WTC11 (cell line): ENCODE measurements around the gene CAMSAP1. TPM values are rescaled to one million over a fixed set of nuclear protein-coding genes. Genes with fewer than 3 reads are reported as not detected.

Source experiments
- ATAC-seq: fragments of 200-7000 bp; cut with Tn5 transposase; 2 replicates; pipeline ENCODE4 v1.10.0; 2021; ENCODE audit warnings: mild to moderate bottlenecking, moderate library complexity
- CTCF ChIA-PET: fragments of 300-600 bp; sonication (Branson Sonifier 250); formaldehyde crosslinking; loops from one replicate; lab custom pipeline; 2021; ENCODE audit warnings: antibody characterized with exemption; lab: Charles Lee
- POLR2A ChIA-PET: fragments of 350-600 bp; sonication (Branson Sonifier 250); formaldehyde crosslinking; loops from one replicate; lab custom pipeline; 2021; ENCODE audit warnings: antibody characterized with exemption; lab: Charles Lee
- DNase-seq: peaks from one replicate; pipeline ENCODE4 v3.0.0; 2021; ENCODE audit warnings: low spot score
- H3K27ac Mint-ChIP-seq: 2 replicates; pipeline ENCODE4 v1.8.0; 2021; ENCODE audit warnings: mixed read lengths
- H3K27me3 Mint-ChIP-seq: 2 replicates; pipeline ENCODE4 v1.8.0; 2021; ENCODE audit warnings: low read depth, mild to moderate bottlenecking, moderate library complexity, mixed read lengths
- H3K36me3 Mint-ChIP-seq: 2 replicates; pipeline ENCODE4 v1.8.0; 2021; ENCODE audit warnings: mixed read lengths
- H3K4me1 Mint-ChIP-seq: 2 replicates; pipeline ENCODE4 v1.8.0; 2022; ENCODE audit warnings: mixed read lengths
- H3K4me3 Mint-ChIP-seq: 2 replicates; pipeline ENCODE4 v1.8.0; 2021; ENCODE audit warnings: mild to moderate bottlenecking, moderate library complexity, mixed read lengths
- H3K9me3 Mint-ChIP-seq: 2 replicates; pipeline ENCODE4 v1.8.0; 2021; ENCODE audit warnings: mixed read lengths
- GTF2I ChIP-seq: fragments of 250-450 bp; sonication (Bioruptor Pico); conservative IDR thresholded peaks from 2 replicates; pipeline ENCODE4 v1.4.0; 2021; ENCODE audit warnings: mild to moderate bottlenecking
- IRF2 ChIP-seq: sonication (generic); formaldehyde crosslinking; IDR thresholded peaks from 2 replicates; pipeline ENCODE4 v1.8.0; 2022; ENCODE audit warnings: low read depth, missing genetic modification reagents, borderline replicate concordance
- KAT7 ChIP-seq: sonication (generic); formaldehyde crosslinking; IDR thresholded peaks from 2 replicates; pipeline ENCODE4 v1.8.1; 2023; ENCODE audit warnings: missing genetic modification reagents, mild to moderate bottlenecking, borderline replicate concordance
- SP1 ChIP-seq: sonication (generic); formaldehyde crosslinking; conservative IDR thresholded peaks from 2 replicates; pipeline ENCODE4 v1.8.1; 2022; ENCODE audit warnings: missing genetic modification reagents
- TCF7 ChIP-seq: sonication (generic); formaldehyde crosslinking; IDR thresholded peaks from 2 replicates; pipeline ENCODE4 v1.8.0; 2022; ENCODE audit warnings: mild to moderate bottlenecking, low read depth, missing genetic modification reagents, moderate library complexity
- ZNF121 ChIP-seq: sonication (generic); formaldehyde crosslinking; IDR thresholded peaks from 2 replicates; pipeline ENCODE4 v1.8.0; 2023; ENCODE audit warnings: missing genetic modification reagents
- total RNA-seq: library from RNA; stranded (reverse); gene quantifications from 3 replicates; pipeline ENCODE4 v1.2.3, GENCODE V29; 2021
- TF ChIP-seq, protein P1 (sequence below): fragments of 250-450 bp; sonication (Bioruptor Pico); IDR thresholded peaks from 2 replicates; pipeline ENCODE4 v1.9.0; 2021; ENCODE audit warnings: mild to moderate bottlenecking
- TF ChIP-seq, protein P2 (sequence below): fragments of 200-600 bp; IDR thresholded peaks from 2 replicates; pipeline ENCODE4 v1.8.0; 2022; ENCODE audit warnings: antibody characterized with exemption
- TF ChIP-seq, protein P3 (sequence below): sonication (generic); formaldehyde crosslinking; IDR thresholded peaks from 2 replicates; pipeline ENCODE4 v1.8.1; 2023; ENCODE audit warnings: mild to moderate bottlenecking, missing genetic modification reagents, moderate library complexity
- TF ChIP-seq, protein P4 (sequence below): sonication (generic); formaldehyde crosslinking; IDR thresholded peaks from 2 replicates; pipeline ENCODE4 v1.8.1; 2022; ENCODE audit warnings: mild to moderate bottlenecking, moderate library complexity, missing genetic modification reagents
- TF ChIP-seq, protein P5 (sequence below): sonication (generic); formaldehyde crosslinking; IDR thresholded peaks from 2 replicates; pipeline ENCODE4 v1.8.1; 2022; ENCODE audit warnings: low read depth, mild to moderate bottlenecking, moderate library complexity, missing genetic modification reagents, borderline replicate concordance
- TF ChIP-seq, protein P6 (sequence below): sonication (generic); formaldehyde crosslinking; IDR thresholded peaks from 2 replicates; pipeline ENCODE4 v1.8.0; 2022; ENCODE audit warnings: missing genetic modification reagents

Gene CAMSAP1
- total RNA-seq, 1 experiment from 2014 or later: 40.5 TPM

DNA sequence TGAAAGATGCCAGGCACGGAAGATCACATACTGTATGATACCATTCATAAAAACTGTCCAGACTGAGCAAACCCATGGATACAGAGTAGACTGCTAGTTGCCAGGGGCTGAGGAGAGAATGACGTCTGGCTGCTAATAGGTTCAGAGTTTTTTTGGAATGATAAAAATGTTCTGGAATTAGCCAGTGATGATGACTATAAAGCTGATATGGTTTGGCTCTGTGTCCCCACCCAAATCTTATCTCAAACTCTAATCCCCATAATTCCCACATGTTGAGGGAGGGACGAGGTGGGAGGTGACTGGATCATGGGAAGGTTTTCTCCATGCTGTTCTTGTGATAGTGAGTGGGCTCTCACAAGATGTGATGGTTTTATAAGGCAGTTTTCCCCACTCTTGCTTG, 37.4 kb downstream of the CAMSAP1 start (continued):
- TF ChIP-seq, protein P1, sequence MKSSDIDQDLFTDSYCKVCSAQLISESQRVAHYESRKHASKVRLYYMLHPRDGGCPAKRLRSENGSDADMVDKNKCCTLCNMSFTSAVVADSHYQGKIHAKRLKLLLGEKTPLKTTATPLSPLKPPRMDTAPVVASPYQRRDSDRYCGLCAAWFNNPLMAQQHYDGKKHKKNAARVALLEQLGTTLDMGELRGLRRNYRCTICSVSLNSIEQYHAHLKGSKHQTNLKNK: no peak
- TF ChIP-seq, protein P2, sequence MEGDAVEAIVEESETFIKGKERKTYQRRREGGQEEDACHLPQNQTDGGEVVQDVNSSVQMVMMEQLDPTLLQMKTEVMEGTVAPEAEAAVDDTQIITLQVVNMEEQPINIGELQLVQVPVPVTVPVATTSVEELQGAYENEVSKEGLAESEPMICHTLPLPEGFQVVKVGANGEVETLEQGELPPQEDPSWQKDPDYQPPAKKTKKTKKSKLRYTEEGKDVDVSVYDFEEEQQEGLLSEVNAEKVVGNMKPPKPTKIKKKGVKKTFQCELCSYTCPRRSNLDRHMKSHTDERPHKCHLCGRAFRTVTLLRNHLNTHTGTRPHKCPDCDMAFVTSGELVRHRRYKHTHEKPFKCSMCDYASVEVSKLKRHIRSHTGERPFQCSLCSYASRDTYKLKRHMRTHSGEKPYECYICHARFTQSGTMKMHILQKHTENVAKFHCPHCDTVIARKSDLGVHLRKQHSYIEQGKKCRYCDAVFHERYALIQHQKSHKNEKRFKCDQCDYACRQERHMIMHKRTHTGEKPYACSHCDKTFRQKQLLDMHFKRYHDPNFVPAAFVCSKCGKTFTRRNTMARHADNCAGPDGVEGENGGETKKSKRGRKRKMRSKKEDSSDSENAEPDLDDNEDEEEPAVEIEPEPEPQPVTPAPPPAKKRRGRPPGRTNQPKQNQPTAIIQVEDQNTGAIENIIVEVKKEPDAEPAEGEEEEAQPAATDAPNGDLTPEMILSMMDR: no peak
- no peak for TF ChIP-seq KAT7
- TF ChIP-seq, protein P3, sequence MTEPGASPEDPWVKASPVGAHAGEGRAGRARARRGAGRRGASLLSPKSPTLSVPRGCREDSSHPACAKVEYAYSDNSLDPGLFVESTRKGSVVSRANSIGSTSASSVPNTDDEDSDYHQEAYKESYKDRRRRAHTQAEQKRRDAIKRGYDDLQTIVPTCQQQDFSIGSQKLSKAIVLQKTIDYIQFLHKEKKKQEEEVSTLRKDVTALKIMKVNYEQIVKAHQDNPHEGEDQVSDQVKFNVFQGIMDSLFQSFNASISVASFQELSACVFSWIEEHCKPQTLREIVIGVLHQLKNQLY (CRISPR knock-in tag): no peak
- no peak for TF ChIP-seq SP1
- TF ChIP-seq, protein P4, sequence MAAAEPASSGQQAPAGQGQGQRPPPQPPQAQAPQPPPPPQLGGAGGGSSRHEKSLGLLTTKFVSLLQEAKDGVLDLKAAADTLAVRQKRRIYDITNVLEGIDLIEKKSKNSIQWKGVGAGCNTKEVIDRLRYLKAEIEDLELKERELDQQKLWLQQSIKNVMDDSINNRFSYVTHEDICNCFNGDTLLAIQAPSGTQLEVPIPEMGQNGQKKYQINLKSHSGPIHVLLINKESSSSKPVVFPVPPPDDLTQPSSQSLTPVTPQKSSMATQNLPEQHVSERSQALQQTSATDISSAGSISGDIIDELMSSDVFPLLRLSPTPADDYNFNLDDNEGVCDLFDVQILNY (CRISPR knock-in tag): no peak

DNA sequence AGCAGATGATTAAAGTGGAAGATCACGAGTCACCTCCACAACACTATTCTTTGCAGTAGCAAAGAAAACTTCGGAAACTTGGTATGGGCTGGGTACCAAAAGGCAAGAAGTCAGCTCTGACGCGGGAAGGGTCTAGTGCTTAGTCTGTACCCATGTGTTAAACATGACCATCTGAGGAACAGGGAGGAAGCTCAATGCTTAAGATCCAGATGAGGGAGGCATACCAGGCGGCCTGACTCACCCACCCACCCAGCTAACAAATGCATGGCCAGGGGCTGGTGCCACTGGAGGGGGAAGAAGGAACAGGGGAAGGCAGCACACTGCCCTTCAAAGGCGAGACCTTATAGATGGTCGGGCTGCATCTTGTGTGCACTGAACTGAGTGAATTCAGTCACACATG, 41.8 kb downstream of the CAMSAP1 start:
- Mint-ChIP-seq H3K4me1 (peaks cover 40% of the 10 kb centered on the region), H3K36me3 (peaks cover 30% of the 10 kb centered on the region), H3K27ac (peak overlapping the region; percentile 93), H3K4me3 (no peak overlapping the region), H3K27me3 (no peaks in the 10 kb centered on the region), H3K9me3 (peaks cover 7% of the 10 kb centered on the region)
- ATAC-seq (no peak), DNase-seq (no peak)
- TF ChIP-seq IRF2 (CRISPR knock-in tag) (no peak), TCF7 (CRISPR knock-in tag) (no peak), ZNF121 (CRISPR knock-in tag) (no peak)
- TF ChIP-seq, protein P5, sequence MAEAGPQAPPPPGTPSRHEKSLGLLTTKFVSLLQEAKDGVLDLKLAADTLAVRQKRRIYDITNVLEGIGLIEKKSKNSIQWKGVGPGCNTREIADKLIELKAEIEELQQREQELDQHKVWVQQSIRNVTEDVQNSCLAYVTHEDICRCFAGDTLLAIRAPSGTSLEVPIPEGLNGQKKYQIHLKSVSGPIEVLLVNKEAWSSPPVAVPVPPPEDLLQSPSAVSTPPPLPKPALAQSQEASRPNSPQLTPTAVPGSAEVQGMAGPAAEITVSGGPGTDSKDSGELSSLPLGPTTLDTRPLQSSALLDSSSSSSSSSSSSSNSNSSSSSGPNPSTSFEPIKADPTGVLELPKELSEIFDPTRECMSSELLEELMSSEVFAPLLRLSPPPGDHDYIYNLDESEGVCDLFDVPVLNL (CRISPR knock-in tag): no peak
- TF ChIP-seq, protein P6, sequence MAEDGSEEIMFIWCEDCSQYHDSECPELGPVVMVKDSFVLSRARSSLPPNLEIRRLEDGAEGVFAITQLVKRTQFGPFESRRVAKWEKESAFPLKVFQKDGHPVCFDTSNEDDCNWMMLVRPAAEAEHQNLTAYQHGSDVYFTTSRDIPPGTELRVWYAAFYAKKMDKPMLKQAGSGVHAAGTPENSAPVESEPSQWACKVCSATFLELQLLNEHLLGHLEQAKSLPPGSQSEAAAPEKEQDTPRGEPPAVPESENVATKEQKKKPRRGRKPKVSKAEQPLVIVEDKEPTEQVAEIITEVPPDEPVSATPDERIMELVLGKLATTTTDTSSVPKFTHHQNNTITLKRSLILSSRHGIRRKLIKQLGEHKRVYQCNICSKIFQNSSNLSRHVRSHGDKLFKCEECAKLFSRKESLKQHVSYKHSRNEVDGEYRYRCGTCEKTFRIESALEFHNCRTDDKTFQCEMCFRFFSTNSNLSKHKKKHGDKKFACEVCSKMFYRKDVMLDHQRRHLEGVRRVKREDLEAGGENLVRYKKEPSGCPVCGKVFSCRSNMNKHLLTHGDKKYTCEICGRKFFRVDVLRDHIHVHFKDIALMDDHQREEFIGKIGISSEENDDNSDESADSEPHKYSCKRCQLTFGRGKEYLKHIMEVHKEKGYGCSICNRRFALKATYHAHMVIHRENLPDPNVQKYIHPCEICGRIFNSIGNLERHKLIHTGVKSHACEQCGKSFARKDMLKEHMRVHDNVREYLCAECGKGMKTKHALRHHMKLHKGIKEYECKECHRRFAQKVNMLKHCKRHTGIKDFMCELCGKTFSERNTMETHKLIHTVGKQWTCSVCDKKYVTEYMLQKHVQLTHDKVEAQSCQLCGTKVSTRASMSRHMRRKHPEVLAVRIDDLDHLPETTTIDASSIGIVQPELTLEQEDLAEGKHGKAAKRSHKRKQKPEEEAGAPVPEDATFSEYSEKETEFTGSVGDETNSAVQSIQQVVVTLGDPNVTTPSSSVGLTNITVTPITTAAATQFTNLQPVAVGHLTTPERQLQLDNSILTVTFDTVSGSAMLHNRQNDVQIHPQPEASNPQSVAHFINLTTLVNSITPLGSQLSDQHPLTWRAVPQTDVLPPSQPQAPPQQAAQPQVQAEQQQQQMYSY (CRISPR knock-in tag): no peak
- ChIA-PET CTCF (interaction anchor here (1.1 to 2.2 kb wide), 3 partner anchors 10 to 42 kb away, joined by 3 to 9 read pairs (median 4); partner anchors contain the start of gene CAMSAP1), POLR2A (no interaction called here)

DNA sequence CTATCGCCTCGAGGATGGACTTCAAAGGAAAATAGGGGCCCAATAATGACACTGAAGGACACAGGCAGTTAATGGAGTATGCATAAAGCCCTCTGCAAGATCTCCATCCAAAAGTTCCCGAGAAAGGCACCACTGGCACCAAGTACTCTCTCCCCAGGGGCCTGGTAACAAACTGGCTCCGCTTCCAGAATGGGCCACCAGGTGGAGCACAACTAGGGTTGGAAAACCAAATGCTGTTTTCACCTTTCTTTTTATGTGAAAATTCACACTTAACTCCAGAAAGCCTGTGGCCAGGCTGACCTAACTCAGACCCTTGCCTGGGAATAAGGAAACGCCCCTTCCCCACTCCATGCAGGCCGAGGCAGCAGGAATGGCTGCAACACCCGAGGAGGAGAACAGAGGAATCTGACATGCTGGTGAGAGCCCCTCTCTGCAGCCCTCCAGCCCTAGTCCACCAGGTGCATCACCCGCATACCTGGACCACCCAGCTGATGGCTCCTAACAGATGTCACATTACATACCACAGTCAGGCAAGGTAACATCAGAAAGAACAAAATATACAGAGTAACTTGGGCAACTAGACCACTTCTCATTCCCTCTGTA, 42.8 kb downstream of the CAMSAP1 start:
- DNase-seq: peak; percentile 87
- H3K4me1 Mint-ChIP-seq: peaks cover 40% of the 10 kb centered on the region
- TF ChIP-seq GTF2I (CRISPR knock-in tag): no peak
- TF ChIP-seq, protein P2: peak; percentile 77
- TF ChIP-seq, all 79 proteins: peak for 1
- CTCF ChIA-PET: interaction anchor here (0.6 to 2.2 kb wide), 7 partner anchors 11 to 274 kb away, joined by 3 to 9 read pairs (median 4); partner anchors contain the start of gene CAMSAP1
- POLR2A ChIA-PET: no interaction called here
- H3K36me3 Mint-ChIP-seq: peaks cover 25% of the 10 kb centered on the region
- H3K27ac Mint-ChIP-seq: peak overlapping the region; percentile 93
- H3K9me3 Mint-ChIP-seq: peaks cover 2% of the 10 kb centered on the region
- no peaks in the 10 kb centered on the region for H3K27me3 Mint-ChIP-seq
- ATAC-seq: peak; percentile 81
- no peak overlapping the region for H3K4me3 Mint-ChIP-seq
